PC-9 (cell line): Measurements from ENCODE around the gene GNRHR.

ENCODE experiments used
- EZH2 ChIP-seq: fragments of 200-600 bp; sonication (generic); IDR thresholded peaks from 2 replicates; pipeline ENCODE4 v1.8.0; 2017; ENCODE audit warnings: antibody characterized with exemption, low read depth
- TF ChIP-seq, protein P1 (sequence below): fragments of 200-600 bp; sonication (generic); conservative IDR thresholded peaks from 2 replicates; pipeline ENCODE4 v1.6.1; 2017; ENCODE audit warnings: mixed run types, antibody characterized with exemption, mild to moderate bottlenecking, moderate library complexity

DNA sequence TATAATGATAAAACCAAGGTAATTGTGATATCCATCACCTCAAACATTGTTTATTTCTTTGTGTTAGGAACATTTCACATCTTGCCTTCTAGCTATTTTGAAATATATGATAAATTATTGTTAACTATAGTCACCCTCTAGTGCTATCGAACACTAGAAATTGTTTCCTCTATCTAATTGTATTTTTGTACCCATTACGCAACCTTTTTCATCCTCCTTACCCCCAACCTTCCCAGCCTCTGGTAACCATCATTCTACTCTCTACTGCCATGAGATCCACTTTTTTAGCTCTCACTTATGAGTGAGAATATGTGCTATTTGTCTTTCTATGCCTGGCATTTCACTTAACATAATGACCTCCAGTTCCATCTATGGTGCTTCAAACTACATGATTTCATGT is 49.3 kb downstream of the GNRHR start:
- TF ChIP-seq, protein P1, sequence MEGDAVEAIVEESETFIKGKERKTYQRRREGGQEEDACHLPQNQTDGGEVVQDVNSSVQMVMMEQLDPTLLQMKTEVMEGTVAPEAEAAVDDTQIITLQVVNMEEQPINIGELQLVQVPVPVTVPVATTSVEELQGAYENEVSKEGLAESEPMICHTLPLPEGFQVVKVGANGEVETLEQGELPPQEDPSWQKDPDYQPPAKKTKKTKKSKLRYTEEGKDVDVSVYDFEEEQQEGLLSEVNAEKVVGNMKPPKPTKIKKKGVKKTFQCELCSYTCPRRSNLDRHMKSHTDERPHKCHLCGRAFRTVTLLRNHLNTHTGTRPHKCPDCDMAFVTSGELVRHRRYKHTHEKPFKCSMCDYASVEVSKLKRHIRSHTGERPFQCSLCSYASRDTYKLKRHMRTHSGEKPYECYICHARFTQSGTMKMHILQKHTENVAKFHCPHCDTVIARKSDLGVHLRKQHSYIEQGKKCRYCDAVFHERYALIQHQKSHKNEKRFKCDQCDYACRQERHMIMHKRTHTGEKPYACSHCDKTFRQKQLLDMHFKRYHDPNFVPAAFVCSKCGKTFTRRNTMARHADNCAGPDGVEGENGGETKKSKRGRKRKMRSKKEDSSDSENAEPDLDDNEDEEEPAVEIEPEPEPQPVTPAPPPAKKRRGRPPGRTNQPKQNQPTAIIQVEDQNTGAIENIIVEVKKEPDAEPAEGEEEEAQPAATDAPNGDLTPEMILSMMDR: no peak
- TF ChIP-seq EZH2: no peak
